ENCODE measurements around the gene PRUNE1.

PRUNE1 gene, protein sequence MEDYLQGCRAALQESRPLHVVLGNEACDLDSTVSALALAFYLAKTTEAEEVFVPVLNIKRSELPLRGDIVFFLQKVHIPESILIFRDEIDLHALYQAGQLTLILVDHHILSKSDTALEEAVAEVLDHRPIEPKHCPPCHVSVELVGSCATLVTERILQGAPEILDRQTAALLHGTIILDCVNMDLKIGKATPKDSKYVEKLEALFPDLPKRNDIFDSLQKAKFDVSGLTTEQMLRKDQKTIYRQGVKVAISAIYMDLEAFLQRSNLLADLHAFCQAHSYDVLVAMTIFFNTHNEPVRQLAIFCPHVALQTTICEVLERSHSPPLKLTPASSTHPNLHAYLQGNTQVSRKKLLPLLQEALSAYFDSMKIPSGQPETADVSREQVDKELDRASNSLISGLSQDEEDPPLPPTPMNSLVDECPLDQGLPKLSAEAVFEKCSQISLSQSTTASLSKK

DNA sequence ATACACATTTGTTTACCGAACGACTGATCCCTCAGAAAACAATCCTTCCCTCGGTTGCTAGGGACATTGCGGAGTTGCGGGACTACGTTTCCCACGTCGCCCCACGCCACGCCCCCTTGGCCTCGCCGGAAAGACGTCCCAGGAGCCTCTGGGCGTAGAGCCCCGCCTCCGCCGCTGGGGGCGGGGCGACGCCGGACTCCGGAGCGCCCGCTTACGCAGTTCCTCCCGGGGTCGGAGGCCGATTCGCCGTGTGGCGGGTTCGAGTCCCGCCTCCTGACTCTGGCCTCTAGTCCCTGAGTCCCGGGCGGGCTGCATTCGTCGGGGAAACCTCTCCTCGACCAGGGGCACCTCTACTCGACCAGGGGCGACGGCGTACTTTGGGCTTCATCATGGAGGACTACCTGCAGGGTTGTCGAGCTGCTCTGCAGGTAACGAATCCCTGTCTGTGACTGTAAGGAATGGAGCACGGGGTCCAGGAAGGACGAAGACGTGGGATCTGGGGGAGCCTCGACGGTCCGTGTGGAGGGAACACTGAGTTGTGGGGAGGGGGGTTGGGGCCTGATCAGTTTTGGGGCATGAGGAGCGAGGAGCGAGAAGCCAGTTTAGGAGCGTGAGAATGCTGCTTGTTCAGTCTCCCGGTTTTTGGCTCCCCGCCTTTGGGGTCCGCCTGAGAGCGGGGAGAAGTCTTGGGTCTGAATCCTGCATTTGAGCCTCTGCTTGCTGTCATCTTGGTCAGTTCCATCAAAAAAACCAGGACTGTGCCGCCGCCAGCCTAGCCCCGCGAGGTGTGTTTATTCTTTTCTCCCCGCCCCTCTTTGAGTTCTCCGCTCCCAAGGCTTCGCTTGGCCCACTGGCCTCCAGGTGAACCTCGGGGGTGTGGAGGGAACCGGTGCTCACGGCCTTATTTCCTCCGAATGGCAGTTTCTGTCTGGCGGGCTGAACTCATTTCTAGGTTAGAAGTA lies at the start of gene PRUNE1:
TSS of gene PRUNE1 (plus strand) at position 206 of the 962 bp plus-strand sequence. CDS start at position 390, 184 bp downstream.
- peak; percentile 95 for DNase-seq

DNA sequence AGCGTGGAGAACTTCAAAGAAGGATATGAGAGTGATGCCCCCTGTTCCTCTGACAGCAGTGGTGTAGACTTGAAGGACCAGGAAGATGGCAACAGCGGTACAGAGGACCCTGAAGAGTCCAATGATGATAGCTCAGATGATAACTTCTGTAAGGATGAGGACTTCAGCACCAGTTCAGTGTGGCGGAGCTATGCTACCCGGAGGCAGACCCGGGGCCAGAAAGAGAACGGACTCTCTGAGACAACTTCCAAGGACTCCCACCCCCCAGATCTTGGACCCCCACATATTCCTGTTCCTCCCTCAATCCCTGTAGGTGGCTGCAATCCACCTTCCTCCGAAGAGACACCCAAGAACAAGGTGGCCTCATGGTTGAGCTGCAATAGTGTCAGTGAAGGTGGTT lies 47.6 kb upstream of the PRUNE1 start:
- no peak for DNase-seq

DNA sequence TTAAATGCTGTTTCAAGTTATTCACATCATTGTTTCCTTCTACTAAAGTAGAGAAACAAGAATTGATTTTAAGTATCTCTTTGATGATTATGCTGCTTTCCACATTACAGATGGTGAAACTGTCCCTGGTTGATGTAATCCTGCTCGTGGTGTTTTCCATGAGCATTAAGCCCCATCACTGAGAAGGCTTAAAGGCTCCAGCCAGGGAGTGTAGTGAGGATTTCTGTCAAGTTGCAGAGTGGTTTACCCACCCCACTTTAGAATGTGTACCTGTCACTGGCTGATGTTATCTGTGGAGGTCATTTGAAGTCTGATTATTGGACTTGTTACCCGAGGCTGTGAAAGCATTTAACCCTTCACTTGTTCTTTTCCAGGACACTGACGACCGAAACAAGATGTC lies 46.5 kb upstream of the PRUNE1 start:
- DNase-seq = no peak

- no peak for DNase-seq
Measured at GRCh38 chr1:150963321-150964163, 44.7 kb upstream of the PRUNE1 start.

- DNase-seq = no peak
Measured at GRCh38 chr1:150964164-150964489, 44.1 kb upstream of the PRUNE1 start.

DNA sequence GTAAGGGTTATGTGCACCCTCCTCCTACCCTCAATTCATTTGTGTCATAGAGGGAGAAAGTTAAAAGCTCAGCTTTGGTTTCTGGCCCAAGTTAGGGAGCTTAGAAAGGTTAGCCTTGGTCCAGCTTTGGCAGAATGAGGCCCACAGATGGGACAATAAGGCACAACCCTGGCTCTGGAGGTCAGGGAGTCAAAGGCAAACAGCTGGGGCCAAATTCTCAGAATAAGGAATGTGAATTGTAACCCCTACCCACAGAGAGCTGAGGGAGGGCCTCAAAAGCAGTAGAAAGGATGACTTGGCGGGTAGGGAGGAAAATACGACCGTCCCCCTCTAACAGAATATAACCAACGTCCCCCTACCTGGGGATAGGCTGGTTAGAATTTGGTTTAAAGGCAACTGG lies 42.6 kb upstream of the PRUNE1 start:
- no peak for DNase-seq

GRCh38 chr1:150966011-150966410 lies 42.2 kb upstream of the PRUNE1 start:
- DNase-seq = no peak

DNA sequence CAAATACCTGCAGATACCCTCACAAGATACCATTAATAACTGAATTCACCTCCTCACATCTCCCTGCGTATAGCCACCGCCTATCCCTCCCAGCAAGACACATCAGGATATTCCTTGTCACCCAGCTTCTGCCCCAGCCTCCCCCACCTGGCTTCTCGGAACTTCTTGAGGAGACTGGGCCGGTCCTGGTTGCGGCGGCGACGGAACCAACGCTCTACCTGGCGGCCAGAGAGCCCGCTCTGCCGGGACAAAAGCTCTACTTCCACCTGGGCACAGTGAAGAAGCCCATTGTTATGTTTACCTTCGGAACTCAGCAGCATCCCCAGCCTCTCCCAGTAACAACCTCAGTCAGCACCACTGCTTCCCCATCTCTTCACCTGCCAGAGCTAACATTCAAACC lies 40.3 kb upstream of the PRUNE1 start:
- DNase-seq = no peak

DNA sequence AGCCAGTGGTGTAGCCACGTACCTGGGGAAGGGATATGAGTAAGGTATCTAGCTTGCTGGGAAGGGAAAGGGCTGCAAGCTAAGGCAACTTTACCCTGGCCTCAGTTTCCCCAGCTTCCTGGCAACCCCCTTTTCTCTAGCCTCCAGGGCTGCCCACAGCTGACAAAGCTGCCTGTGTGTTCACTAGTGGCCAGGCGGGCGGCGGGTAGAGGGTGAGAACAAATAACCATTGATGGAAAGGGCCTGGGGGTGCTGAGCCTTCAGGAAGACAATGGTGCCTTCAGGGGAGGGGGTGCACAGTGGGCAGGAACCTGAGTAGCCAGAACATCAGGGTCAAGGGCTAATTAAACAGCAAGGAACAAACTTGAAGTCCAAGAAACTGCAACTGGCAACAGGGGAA lies 39.8 kb upstream of the PRUNE1 start:
- no peak for DNase-seq

GRCh38 chr1:150969626-150970025 lies 38.6 kb upstream of the PRUNE1 start:
- DNase-seq = no peak

- no peak for DNase-seq
Measured at GRCh38 chr1:150970808-150971582, 37.3 kb upstream of the PRUNE1 start.

DNA sequence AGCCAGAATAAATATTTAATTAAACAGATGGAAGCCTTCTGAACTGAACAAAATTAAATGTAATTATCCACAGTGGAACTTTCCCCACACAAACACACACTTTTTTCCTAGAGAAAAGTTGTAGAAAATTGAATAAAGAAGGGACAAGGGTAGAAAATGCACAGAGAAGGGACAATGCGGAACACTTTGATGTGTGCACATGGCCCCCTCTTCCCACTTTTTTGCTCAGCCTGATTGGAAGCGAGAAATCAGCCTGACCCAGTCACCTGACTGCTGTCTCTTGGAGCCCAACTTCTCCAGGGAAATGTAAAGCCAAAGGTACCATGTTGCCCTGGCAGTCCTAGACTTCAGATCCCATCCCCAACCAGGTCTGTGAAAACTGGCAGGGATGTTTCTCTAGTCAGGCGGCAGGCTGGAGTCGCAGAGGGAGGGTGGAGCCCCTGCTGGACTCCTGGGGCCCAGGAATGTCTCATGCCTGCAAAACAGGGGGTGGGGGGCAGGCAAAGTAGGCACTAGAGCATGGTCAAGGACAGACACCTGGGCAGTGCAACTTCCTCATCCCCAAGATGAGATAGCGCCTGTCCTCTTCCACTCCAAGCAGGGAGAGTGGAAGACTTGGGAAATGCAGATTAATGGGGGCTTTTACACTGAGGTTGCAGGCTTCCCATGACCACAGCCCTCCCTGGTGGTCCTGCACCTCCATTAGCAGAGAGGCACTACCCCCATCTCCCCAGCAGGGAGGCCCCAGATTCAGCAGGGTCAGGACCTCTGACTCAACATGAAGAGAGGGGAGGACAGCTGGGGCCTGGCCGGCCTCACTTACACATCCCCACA lies 36.4 kb upstream of the PRUNE1 start:
- no peak for DNase-seq

- DNase-seq = no peak
Measured at GRCh38 chr1:150972417-150972940, 35.8 kb upstream of the PRUNE1 start.

DNA sequence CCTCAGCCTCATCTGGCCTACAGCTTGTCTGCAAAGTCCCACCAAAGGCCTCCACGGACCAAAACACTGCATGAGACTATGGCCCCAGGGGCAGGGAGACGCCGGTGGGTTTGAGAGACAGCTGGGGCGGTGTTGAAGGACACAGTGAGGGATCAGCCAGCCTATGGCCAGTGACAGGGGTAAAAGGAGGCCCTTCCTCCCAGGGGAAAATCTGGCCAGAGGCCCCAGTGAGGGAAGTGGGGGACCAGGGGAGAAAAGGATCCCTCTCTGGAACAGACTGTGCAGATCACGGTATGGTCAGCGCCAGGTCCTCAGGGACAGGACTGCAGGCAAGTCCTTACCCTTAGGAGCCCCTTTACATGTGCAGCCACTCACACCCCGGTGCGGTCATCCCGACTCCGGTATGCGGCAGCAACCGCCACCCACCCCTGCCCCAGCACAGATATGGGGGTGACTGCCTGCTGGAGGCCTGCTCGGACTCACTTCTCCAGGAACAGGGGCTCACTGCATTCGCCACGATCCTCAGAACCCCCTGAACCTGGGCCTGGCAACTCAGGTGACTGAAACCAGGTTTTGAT lies 34.9 kb upstream of the PRUNE1 start:
- no peak for DNase-seq

DNA sequence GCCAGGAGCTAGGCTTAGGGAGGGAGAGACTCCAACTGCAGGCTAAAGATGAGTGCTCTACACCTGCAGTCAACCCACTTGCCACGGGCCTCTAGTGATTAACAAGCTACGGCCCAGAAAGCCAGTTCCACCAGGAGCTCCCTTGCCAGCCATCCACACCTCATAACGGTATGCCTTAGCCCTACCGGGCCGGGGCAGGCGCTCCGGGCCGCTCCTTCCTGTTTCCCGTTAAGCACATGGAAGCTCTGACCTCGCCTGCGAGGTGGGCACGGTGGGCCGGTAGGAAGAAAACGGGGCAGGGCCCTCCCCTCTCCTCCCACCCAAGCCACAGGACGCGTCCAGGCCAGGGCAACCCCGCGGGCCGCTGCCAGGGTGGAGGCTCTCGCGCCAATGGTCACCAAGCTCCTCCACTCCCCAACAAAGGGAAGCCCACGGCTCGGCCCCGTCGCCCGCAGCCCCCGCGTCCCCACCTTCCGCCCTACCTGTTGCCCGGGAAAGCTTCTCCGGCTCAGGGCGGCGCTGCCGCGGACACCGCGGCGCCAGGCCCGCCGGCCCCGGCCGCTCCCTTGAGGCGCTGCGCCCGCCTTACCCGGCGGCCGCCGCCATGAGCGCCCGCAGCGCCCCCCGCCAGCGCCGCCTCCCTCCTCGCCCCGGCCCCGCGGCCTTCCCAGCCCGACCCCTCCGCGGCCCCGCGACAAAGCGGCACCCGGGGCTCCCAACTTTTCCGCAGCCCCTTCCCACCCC lies 34.2 kb upstream of the PRUNE1 start:
- DNase-seq = peak; percentile 32

DNA sequence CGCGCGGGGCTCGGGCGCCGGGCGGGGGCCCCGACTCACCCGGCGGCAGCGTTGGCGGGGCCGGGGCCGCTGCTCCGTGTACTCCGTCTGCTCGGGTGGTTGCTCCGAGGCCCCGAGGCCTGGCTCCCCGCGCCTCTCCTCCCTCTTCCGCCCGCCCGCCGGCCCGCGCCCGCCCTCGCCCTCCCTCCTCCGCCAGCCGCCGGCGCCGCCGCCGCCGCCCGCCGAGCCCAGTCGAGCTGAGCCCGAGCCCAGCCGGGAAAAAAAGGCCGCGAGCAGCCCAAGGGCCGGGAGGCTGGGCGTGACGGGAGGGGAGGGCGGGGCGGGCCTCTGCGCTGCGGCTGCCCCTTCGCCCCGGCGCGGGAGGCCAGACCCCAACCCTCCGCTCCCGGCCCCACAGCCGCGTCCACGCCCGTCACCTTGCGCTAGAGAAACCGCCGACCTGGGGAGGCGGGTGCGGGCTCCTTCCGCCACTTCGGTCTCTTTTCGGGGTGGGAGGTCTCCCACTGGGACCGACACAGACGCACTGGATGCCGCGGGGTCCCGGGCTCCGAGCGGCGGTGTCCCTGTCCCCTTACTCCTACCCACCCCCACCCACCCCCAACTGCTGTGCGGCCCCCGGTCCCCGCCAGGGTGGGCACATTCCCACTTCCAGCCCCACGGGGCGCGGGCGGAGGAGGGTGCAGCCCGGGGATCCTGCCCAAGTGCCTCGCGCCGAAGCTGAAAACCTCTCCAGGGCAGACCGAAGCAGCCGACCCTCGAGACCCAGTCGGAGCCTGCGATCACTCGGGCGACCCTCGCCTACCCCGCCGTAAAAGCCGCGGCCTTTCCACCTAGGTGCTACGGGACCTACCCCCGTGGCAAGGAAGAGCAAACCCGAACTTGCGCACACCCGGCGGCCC lies 33.4 kb upstream of the PRUNE1 start, which contains the start of gene CERS2:
TSS of gene CERS2 (minus strand) at position 256 of the 899 bp plus-strand sequence. CDS start 5,745 bp downstream, outside the sequence.
- DNase-seq = peak; percentile 84

DNA sequence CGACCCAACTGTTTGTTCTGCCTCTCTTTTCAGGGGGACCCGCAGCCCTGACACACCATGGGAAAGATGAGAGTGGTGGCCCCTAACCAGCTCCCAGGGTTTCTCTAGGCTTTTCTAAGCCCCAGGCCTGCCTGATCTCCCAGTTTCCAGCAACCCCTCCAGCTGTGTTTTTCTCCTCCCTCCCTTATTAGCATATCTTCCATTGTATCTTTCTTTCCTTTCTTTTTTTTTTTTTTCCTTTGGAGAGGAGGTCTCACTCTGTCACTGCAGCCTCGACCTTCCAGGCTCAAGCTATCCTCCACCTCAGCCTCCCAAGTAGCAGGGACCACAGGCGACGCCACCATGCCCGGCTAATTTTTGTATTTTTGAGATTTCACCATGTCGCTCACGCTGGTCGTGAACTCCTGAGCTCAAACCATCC lies 31.8 kb upstream of the PRUNE1 start:
- DNase-seq = no peak
